Colonic mucosa (tissue), 4 donors: ENCODE data around the gene BAG5. TPM values are rescaled to one million over a fixed set of nuclear protein-coding genes. Genes with fewer than 3 reads are reported as not detected.
A peak's percentile ranks its signal among the peaks of the same experiment; 100 is the strongest.

Source experiments
- DNase-seq: peaks from one replicate; pipeline ENCODE4 v3.0.0-alpha.2; 2020
- H3K27ac ChIP-seq: fragments of 200-600 bp; one replicate; pipeline ENCODE4 v1.8.0; 2021
- H3K27me3 ChIP-seq: fragments of 200-600 bp; one replicate; pipeline ENCODE4 v1.8.0; 2021
- H3K36me3 ChIP-seq: fragments of 200-600 bp; one replicate; pipeline ENCODE4 v1.8.0; 2021
- H3K4me1 ChIP-seq: fragments of 200-600 bp; one replicate; pipeline ENCODE4 v1.8.0; 2021; ENCODE audit warnings: mild to moderate bottlenecking
- H3K4me3 ChIP-seq: fragments of 200-600 bp; one replicate; pipeline ENCODE4 v1.8.0; 2021
- H3K9ac ChIP-seq, 2 donors: one replicate each; pipeline ENCODE4 v1.7.0; 2013; ENCODE audit warnings: control low read depth in 2 of 2, low read depth in 2 of 2, low read length in 2 of 2
- H3K9me3 ChIP-seq: fragments of 200-600 bp; one replicate; pipeline ENCODE4 v1.8.0; 2021
- CTCF ChIP-seq: fragments of 200-600 bp; IDR thresholded peaks from one replicate; pipeline ENCODE4 v1.8.0; 2022; ENCODE audit warnings: antibody characterized with exemption, mild to moderate bottlenecking
- intact Hi-C: fragments of 100-400 bp; cut with DNase I; formaldehyde crosslinking; loops from one replicate; pipeline ENCODE4 v1.14.1; 2022
- total RNA-seq, 2 donors: library from RNA; stranded (reverse); fragmentation: NEBNext Ultra II Directional in 1 of 2; extraction: Animal tissue kit (Norgen Biotek cat#: 25700) in 1 of 2; gene quantifications; one replicate each; pipeline ENCODE4 v1.2.1, GENCODE V29; 2021
- donor health status: healthy.
- donor health status: DM: no; HTN: no; CAD: no.
- donor health status: DM: no; HTN: no; CAD: no.

BAG5 gene
- total RNA-seq, 2 donors from 2014 or later: 26.8 to 29.7 TPM

- peak overlapping the region in 1 of 2 donors; percentile 12 for H3K9ac ChIP-seq
- no peak for TF ChIP-seq CTCF
- no peak overlapping the region for H3K4me3 ChIP-seq
- DNase-seq: no peak
- H3K27ac ChIP-seq: no peak overlapping the region
- no peaks in the 10 kb centered on the region for H3K36me3 ChIP-seq
- no peaks in the 10 kb centered on the region for H3K27me3 ChIP-seq
- intact Hi-C loops: no loop called here
- no peaks in the 10 kb centered on the region for H3K9me3 ChIP-seq
- peaks cover 35% of the 10 kb centered on the region for H3K4me1 ChIP-seq
Observed at GRCh38 chr14:103538291-103539055, 24.0 kb downstream of the BAG5 start.

GRCh38 chr14:103537175-103537990 lies 25.1 kb downstream of the BAG5 start:
- Histone ChIP-seq H3K4me3 (no peak overlapping the region), H3K36me3 (no peaks in the 10 kb centered on the region), H3K27me3 (no peaks in the 10 kb centered on the region), H3K27ac (no peak overlapping the region), H3K9ac (no peak overlapping the region), H3K4me1 (peaks cover 26% of the 10 kb centered on the region), H3K9me3 (no peaks in the 10 kb centered on the region)
- intact Hi-C loops: no loop called here
- no peak for TF ChIP-seq CTCF
- DNase-seq: no peak

GRCh38 chr14:103536693-103537092 lies 25.8 kb downstream of the BAG5 start:
- Histone ChIP-seq H3K27ac (no peak overlapping the region), H3K4me1 (peaks cover 19% of the 10 kb centered on the region), H3K27me3 (no peaks in the 10 kb centered on the region), H3K36me3 (no peaks in the 10 kb centered on the region), H3K9ac (no peak overlapping the region), H3K9me3 (no peaks in the 10 kb centered on the region), H3K4me3 (no peak overlapping the region)
- DNase-seq: no peak
- intact Hi-C loops: no loop called here
- no peak for TF ChIP-seq CTCF

DNA sequence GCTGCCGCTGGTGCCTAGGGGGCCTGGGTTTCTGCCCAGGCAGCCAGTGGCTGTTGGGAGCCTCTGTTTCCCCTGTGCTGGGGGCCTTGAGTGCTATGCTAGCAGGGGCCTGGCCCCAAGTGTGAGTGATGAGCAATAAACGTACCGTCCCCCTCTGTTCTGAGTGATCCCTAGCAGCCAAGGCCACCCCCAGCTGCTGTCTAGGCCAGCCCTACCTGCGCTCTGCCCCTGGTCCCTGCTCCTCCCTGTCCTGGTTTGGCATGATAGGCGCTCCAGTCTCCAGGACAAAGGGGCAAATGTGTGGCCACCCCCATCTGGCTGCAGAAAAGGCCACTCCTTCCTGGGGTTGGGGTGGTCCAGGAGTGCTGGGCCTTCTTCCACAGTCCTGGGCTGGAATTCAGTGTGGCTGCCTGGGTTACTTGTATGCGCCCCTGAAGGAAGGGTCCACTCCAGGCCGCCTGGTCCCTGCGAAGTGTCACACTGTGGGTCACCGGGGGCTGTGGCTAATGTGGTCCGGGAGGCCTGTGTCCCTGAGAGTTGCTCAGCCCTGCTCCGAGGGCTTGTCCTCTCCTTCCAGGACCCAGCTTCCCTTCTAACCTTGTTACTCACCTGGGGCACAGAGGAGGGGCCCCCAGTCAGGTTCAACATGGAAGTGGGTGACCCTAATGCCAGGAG lies 26.4 kb downstream of the BAG5 start:
- no peak overlapping the region for H3K4me3 ChIP-seq
- no peak overlapping the region for H3K9ac ChIP-seq
- DNase-seq: no peak
- H3K27me3 ChIP-seq: no peaks in the 10 kb centered on the region
- no peak for TF ChIP-seq CTCF
- no peaks in the 10 kb centered on the region for H3K36me3 ChIP-seq
- no peak overlapping the region for H3K27ac ChIP-seq
- intact Hi-C loops: no loop called here
- peaks cover 12% of the 10 kb centered on the region for H3K4me1 ChIP-seq
- no peaks in the 10 kb centered on the region for H3K9me3 ChIP-seq

GRCh38 chr14:103535081-103535890 lies 27.2 kb downstream of the BAG5 start:
- Histone ChIP-seq H3K4me1 (peaks cover 6% of the 10 kb centered on the region), H3K27me3 (no peaks in the 10 kb centered on the region), H3K9me3 (no peaks in the 10 kb centered on the region), H3K27ac (peak overlapping the region; percentile 44), H3K4me3 (no peak overlapping the region), H3K36me3 (no peaks in the 10 kb centered on the region), H3K9ac (no peak overlapping the region)
- intact Hi-C loops: no loop called here
- DNase-seq: no peak
- TF ChIP-seq CTCF: no peak
